ENCODE measurements around the gene PGP. TPM values are rescaled to one million over a fixed set of nuclear protein-coding genes. Genes with fewer than 3 reads are reported as not detected.

Gene PGP
- total and polyA plus RNA-seq, 10 of the 15 experiments (the other 5 are each of a cell fraction or from before 2014, with no cell fraction given), result 0.42 to 28.0 (median 12.1) TPM

DNA sequence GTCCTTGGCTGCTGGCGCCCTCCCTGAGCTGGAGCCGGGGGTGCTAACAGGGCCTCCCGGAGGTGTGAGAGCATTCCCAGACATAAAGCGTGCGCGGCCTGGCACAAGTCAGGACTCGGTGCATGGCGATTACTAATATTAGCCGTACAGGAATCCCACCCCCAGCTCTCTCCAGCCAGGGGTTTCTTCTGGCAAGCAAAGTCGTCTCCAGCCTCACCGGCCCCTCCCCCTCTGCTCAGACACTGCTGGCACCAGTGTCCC lies 23.3 kb downstream of the PGP start:
- ChIA-PET RAD21 (ENCODE audit: unreplicated experiment) (no interaction called here), SMC1A (ENCODE audit: uncharacterized antibody, unreplicated experiment) (no interaction called here), POLR2A (no interaction called here), CTCF (no interaction called here)
- Histone ChIP-seq H3K9ac (ENCODE audit: control insufficient read depth, insufficient read depth, low read length) (no peak overlapping the region), H3K4me2 (ENCODE audit: control insufficient read depth, insufficient read depth) (no peak overlapping the region), H3K4me1 (ENCODE audit: control insufficient read depth, insufficient read depth, low read length) (no peaks in the 10 kb centered on the region; the same call in 1 of the 2 replicates), H2AFZ (ENCODE audit: control insufficient read depth, low read depth, low read length) (no peak overlapping the region), H3K79me2 (ENCODE audit: control insufficient read depth, insufficient read depth, low read length) (no peaks in the 10 kb centered on the region), H3K4me3 (no peak overlapping the region), H3K9me3 (replicated peaks; ENCODE audit: control insufficient read depth, insufficient read depth, low read length) (no peaks in the 10 kb centered on the region), H3K36me3 (ENCODE audit: control insufficient read depth in 2 of 2, insufficient read depth in 2 of 2, low read length in 1 of 2) (no peaks in the 10 kb centered on the region), H3K27ac (ENCODE audit: control insufficient read depth, insufficient read depth) (no peak overlapping the region), H4K20me1 (ENCODE audit: control insufficient read depth, insufficient read depth) (no peaks in the 10 kb centered on the region), H3K27me3 (replicated peaks in 1 of 2; ENCODE audit: control insufficient read depth in 2 of 2, insufficient read depth in 2 of 2, low read length in 1 of 2) (peaks cover 7 to 8% of the 10 kb centered on the region in 2 experiments)
- WGBS (ENCODE audit: insufficient coverage, insufficient replicate concordance, low lambda C conversion rate, missing lambda C conversion rate), result 73% methylated on average over 11 of the region's 11 CpGs
- no peak for FAIRE-seq
- BruUV-seq (replicated peaks), result no TSS peak
- no peak for DNase-seq (ENCODE audit: low read depth, low spot score)
- TF ChIP-seq NFXL1 (IDR thresholded peaks at IDR 0.05; ENCODE audit: borderline replicate concordance), result no peak
- no peak for TF ChIP-seq SMAD5 (IDR thresholded peaks at IDR 0.05; ENCODE audit: low read depth)
- TF ChIP-seq ZZZ3 (IDR thresholded peaks at IDR 0.05; ENCODE audit: control insufficient read depth, insufficient read length, low read depth), result no peak
- no peak for TF ChIP-seq LARP7 (IDR thresholded peaks at IDR 0.05)
- no peak for TF ChIP-seq HDAC6 (IDR thresholded peaks at IDR 0.05; ENCODE audit: unreplicated experiment)
- in situ Hi-C loops (cut with MboI), result no loop called here
- ATAC-seq, result no peak
- intact Hi-C loops (cut with micrococcal nuclease; ENCODE audit: unreplicated experiment), result no loop called here

DNA sequence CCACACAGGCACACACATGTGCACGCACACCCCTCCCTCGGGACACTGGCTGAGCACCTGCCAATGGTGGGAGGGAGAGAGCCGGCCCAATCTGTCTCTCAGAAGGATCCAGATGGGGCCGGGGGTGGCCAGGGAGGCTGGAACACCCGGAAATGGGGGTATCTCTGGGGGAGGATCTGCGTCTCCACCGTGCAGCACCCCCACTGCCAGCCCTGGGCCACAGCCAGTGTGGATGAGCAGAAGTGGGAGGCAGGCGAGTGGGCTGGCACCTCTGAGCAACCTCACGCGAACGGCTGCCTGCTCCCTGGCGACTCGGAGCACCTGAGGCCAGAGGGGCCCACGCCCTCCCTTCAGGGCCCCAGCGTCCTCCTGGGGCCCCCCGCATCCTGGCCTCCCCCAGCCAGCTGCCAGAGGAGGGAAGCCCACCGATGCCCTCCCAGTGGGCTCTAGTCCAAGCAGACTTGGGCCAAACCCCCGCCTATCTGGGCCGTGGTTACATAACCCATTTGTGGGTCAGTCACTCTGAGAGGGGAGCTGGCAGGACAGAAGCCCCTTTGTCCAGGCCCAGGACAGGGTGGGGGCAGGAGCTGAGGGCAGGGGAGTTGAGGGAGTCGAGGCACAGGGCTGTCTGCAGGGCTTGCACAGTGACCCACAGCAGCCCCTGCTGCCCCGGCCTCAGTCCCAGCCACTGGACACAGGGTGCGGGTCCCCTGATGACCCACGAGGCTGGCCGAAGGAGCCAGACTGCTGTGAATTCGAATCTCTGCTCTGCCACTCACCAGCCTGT lies 23.8 kb downstream of the PGP start:
- Histone ChIP-seq H3K4me2 (ENCODE audit: control insufficient read depth, insufficient read depth) (no peak overlapping the region), H4K20me1 (ENCODE audit: control insufficient read depth, insufficient read depth) (no peaks in the 10 kb centered on the region), H3K4me1 (ENCODE audit: control insufficient read depth, insufficient read depth, low read length) (no peaks in the 10 kb centered on the region; the same call in 1 of the 2 replicates), H3K36me3 (ENCODE audit: control insufficient read depth in 2 of 2, insufficient read depth in 2 of 2, low read length in 1 of 2) (no peaks in the 10 kb centered on the region), H3K4me3 (no peak overlapping the region), H3K9me3 (replicated peaks; ENCODE audit: control insufficient read depth, insufficient read depth, low read length) (no peaks in the 10 kb centered on the region), H2AFZ (ENCODE audit: control insufficient read depth, low read depth, low read length) (no peak overlapping the region), H3K27me3 (replicated peaks in 1 of 2; ENCODE audit: control insufficient read depth in 2 of 2, insufficient read depth in 2 of 2, low read length in 1 of 2) (peaks cover 7 to 8% of the 10 kb centered on the region in 2 experiments), H3K27ac (ENCODE audit: control insufficient read depth, insufficient read depth) (no peak overlapping the region), H3K79me2 (ENCODE audit: control insufficient read depth, insufficient read depth, low read length) (no peaks in the 10 kb centered on the region), H3K9ac (ENCODE audit: control insufficient read depth, insufficient read depth, low read length) (no peak overlapping the region)
- DNase-seq (ENCODE audit: low read depth, low spot score) (no peak), FAIRE-seq (no peak), ATAC-seq (no peak)
- intact Hi-C loops (cut with micrococcal nuclease; ENCODE audit: unreplicated experiment), result no loop called here
- CTCF ChIA-PET, result no interaction called here
- no TSS peak for BruUV-seq (replicated peaks)
- POLR2A ChIA-PET, result no interaction called here
- WGBS (ENCODE audit: insufficient coverage, insufficient replicate concordance, low lambda C conversion rate, missing lambda C conversion rate), result 31% methylated on average over 22 of the region's 25 CpGs
- in situ Hi-C loops (cut with MboI), result no loop called here
- RAD21 ChIA-PET (ENCODE audit: unreplicated experiment), result no interaction called here
- SMC1A ChIA-PET (ENCODE audit: uncharacterized antibody, unreplicated experiment), result no interaction called here
- TF ChIP-seq, protein P1, sequence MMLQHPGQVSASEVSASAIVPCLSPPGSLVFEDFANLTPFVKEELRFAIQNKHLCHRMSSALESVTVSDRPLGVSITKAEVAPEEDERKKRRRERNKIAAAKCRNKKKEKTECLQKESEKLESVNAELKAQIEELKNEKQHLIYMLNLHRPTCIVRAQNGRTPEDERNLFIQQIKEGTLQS (IDR thresholded peaks at IDR 0.05; ENCODE audit: borderline replicate concordance, extremely low read depth, low read depth, low read length), result no peak
- TF ChIP-seq POLR2AphosphoS2 (IDR thresholded peaks at IDR 0.05; ENCODE audit: low read depth, low read length) (no peak), POU2F2 (IDR thresholded peaks at IDR 0.05; ENCODE audit: borderline replicate concordance, low read depth, low read length) (no peak), BMI1 (IDR thresholded peaks at IDR 0.05; ENCODE audit: borderline replicate concordance) (no peak), SUPT20H (IDR thresholded peaks at IDR 0.05; ENCODE audit: borderline replicate concordance, control insufficient read depth, low read depth, low read length) (no peak), FOXK2 (IDR thresholded peaks at IDR 0.05) (no peak)
- TF ChIP-seq, protein P2, sequence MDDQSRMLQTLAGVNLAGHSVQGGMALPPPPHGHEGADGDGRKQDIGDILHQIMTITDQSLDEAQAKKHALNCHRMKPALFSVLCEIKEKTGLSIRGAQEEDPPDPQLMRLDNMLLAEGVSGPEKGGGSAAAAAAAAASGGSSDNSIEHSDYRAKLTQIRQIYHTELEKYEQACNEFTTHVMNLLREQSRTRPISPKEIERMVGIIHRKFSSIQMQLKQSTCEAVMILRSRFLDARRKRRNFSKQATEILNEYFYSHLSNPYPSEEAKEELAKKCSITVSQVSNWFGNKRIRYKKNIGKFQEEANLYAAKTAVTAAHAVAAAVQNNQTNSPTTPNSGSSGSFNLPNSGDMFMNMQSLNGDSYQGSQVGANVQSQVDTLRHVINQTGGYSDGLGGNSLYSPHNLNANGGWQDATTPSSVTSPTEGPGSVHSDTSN (IDR thresholded peaks at IDR 0.05; ENCODE audit: insufficient replicate concordance, low read depth, low read length), result no peak
- TF ChIP-seq, protein P3, sequence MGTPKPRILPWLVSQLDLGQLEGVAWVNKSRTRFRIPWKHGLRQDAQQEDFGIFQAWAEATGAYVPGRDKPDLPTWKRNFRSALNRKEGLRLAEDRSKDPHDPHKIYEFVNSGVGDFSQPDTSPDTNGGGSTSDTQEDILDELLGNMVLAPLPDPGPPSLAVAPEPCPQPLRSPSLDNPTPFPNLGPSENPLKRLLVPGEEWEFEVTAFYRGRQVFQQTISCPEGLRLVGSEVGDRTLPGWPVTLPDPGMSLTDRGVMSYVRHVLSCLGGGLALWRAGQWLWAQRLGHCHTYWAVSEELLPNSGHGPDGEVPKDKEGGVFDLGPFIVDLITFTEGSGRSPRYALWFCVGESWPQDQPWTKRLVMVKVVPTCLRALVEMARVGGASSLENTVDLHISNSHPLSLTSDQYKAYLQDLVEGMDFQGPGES (IDR thresholded peaks at IDR 0.05), result no peak
- TF ChIP-seq, protein P4, sequence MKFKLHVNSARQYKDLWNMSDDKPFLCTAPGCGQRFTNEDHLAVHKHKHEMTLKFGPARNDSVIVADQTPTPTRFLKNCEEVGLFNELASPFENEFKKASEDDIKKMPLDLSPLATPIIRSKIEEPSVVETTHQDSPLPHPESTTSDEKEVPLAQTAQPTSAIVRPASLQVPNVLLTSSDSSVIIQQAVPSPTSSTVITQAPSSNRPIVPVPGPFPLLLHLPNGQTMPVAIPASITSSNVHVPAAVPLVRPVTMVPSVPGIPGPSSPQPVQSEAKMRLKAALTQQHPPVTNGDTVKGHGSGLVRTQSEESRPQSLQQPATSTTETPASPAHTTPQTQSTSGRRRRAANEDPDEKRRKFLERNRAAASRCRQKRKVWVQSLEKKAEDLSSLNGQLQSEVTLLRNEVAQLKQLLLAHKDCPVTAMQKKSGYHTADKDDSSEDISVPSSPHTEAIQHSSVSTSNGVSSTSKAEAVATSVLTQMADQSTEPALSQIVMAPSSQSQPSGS (IDR thresholded peaks at IDR 0.05; ENCODE audit: low read length), result no peak
